ENCODE data around the gene CIDEB. TPM values are rescaled to one million over a fixed set of nuclear protein-coding genes. Genes with fewer than 3 reads are reported as not detected.

The CIDEB gene
- total and polyA plus RNA-seq, 2 of the 13 experiments (the other 11 are each of a cell fraction or from before 2014, with no cell fraction given), result 35.8 to 110 TPM

GRCh38 chr14:24297190-24297964, 10.4 kb downstream of the CIDEB start (continued):
- TF ChIP-seq, protein P1, sequence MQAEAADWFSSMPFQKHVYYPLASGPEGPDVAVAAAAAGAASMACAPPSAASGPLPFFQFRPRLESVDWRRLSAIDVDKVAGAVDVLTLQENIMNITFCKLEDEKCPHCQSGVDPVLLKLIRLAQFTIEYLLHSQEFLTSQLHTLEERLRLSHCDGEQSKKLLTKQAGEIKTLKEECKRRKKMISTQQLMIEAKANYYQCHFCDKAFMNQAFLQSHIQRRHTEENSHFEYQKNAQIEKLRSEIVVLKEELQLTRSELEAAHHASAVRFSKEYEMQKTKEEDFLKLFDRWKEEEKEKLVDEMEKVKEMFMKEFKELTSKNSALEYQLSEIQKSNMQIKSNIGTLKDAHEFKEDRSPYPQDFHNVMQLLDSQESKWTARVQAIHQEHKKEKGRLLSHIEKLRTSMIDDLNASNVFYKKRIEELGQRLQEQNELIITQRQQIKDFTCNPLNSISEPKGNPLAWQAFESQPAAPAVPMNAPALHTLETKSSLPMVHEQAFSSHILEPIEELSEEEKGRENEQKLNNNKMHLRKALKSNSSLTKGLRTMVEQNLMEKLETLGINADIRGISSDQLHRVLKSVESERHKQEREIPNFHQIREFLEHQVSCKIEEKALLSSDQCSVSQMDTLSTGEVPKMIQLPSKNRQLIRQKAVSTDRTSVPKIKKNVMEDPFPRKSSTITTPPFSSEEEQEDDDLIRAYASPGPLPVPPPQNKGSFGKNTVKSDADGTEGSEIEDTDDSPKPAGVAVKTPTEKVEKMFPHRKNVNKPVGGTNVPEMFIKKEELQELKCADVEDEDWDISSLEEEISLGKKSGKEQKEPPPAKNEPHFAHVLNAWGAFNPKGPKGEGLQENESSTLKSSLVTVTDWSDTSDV (CRISPR knock-in tag; IDR thresholded peaks at IDR 0.05), result no peak
- TF ChIP-seq ZNF143 (CRISPR knock-in tag; IDR thresholded peaks at IDR 0.05) (no peak), RBFOX2 (IDR thresholded peaks at IDR 0.05; ENCODE audit: low read depth, low read length) (0 out of 2 replicates have a peak, but pooled peaks have one; percentile 21), ZNF839 (CRISPR knock-in tag; IDR thresholded peaks at IDR 0.05; ENCODE audit: borderline replicate concordance) (no peak), ZNF329 (CRISPR knock-in tag; IDR thresholded peaks at IDR 0.05; ENCODE audit: low read depth) (no peak), RFXAP (CRISPR knock-in tag; IDR thresholded peaks at IDR 0.05; ENCODE audit: borderline replicate concordance) (no peak), RELA (CRISPR knock-in tag; IDR thresholded peaks at IDR 0.05) (0 out of 2 replicates have a peak, but pooled peaks have one; percentile 5), ZNF670 (CRISPR knock-in tag; IDR thresholded peaks at IDR 0.05; ENCODE audit: borderline replicate concordance) (no peak), ZNF17 (CRISPR knock-in tag; IDR thresholded peaks at IDR 0.05) (no peak), CBFB (CRISPR knock-in tag; IDR thresholded peaks at IDR 0.05) (no peak), ZNF318 (CRISPR knock-in tag; IDR thresholded peaks at IDR 0.05) (0 out of 2 replicates have a peak, but pooled peaks have one; percentile 23), ZNF343 (CRISPR knock-in tag; IDR thresholded peaks at IDR 0.05) (no peak)
- TF ChIP-seq, protein P2, sequence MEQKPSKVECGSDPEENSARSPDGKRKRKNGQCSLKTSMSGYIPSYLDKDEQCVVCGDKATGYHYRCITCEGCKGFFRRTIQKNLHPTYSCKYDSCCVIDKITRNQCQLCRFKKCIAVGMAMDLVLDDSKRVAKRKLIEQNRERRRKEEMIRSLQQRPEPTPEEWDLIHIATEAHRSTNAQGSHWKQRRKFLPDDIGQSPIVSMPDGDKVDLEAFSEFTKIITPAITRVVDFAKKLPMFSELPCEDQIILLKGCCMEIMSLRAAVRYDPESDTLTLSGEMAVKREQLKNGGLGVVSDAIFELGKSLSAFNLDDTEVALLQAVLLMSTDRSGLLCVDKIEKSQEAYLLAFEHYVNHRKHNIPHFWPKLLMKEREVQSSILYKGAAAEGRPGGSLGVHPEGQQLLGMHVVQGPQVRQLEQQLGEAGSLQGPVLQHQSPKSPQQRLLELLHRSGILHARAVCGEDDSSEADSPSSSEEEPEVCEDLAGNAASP (CRISPR knock-in tag; IDR thresholded peaks at IDR 0.05; ENCODE audit: borderline replicate concordance), result peak; percentile 31; the same call in 1 of the 2 replicates
- TF ChIP-seq, protein P3, sequence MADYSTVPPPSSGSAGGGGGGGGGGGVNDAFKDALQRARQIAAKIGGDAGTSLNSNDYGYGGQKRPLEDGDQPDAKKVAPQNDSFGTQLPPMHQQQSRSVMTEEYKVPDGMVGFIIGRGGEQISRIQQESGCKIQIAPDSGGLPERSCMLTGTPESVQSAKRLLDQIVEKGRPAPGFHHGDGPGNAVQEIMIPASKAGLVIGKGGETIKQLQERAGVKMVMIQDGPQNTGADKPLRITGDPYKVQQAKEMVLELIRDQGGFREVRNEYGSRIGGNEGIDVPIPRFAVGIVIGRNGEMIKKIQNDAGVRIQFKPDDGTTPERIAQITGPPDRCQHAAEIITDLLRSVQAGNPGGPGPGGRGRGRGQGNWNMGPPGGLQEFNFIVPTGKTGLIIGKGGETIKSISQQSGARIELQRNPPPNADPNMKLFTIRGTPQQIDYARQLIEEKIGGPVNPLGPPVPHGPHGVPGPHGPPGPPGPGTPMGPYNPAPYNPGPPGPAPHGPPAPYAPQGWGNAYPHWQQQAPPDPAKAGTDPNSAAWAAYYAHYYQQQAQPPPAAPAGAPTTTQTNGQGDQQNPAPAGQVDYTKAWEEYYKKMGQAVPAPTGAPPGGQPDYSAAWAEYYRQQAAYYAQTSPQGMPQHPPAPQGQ (CRISPR knock-in tag; IDR thresholded peaks at IDR 0.05; ENCODE audit: borderline replicate concordance), result peak; percentile 73; the same call in 1 of the 2 replicates

Measured in HepG2 (cell line).